A549 (cell line): ENCODE measurements around the gene CACNB1.

ENCODE experiments used
- BHLHE40 ChIP-seq: IDR thresholded peaks from 2 replicates; pipeline ENCODE4 v1.6.1; 2012; ENCODE audit warnings: low read depth, low read length, inconsistent platforms
- CBX2 ChIP-seq: fragments of 200-600 bp; sonication (generic); IDR thresholded peaks from 2 replicates; pipeline ENCODE4 v1.6.1; 2016; ENCODE audit warnings: low read depth, mild to moderate bottlenecking, borderline replicate concordance
- CBX8 ChIP-seq: fragments of 200-600 bp; sonication (generic); IDR thresholded peaks from 2 replicates; pipeline ENCODE4 v1.6.1; 2016
- CEBPB ChIP-seq, 2 experiments: fragments of >200 bp in 1 of 2; sonication (Bioruptor Twin) in 1 of 2; formaldehyde crosslinking in 1 of 2; IDR thresholded peaks; 2 replicates each; pipeline ENCODE4 v1.6.1; 2012 to 2016
- FOXS1 ChIP-seq: fragments of 250-450 bp; sonication (Bioruptor Pico); IDR thresholded peaks from 2 replicates; pipeline ENCODE4 v1.5.0; 2020; ENCODE audit warnings: mild to moderate bottlenecking, moderate library complexity
- HDAC2 ChIP-seq: fragments of 200-600 bp; sonication (generic); IDR thresholded peaks from 2 replicates; pipeline ENCODE4 v1.6.1; 2016
- POLR2A ChIP-seq: IDR thresholded peaks from 2 replicates; pipeline ENCODE4 v1.6.1; 2012; ENCODE audit warnings: mild to moderate bottlenecking, low read length
- RCOR1 ChIP-seq: fragments of 150-350 bp; IDR thresholded peaks from 2 replicates; pipeline ENCODE4 v1.6.1; 2014; ENCODE audit warnings: antibody characterized with exemption, low read length, low read depth
- RFX5 ChIP-seq: fragments of 450-650 bp; IDR thresholded peaks from 2 replicates; pipeline ENCODE4 v1.7.1; 2014; ENCODE audit warnings: antibody characterized with exemption, mild to moderate bottlenecking, moderate library complexity
- ZC3H11A ChIP-seq: fragments of 450-650 bp; IDR thresholded peaks from 2 replicates; pipeline ENCODE4 v1.6.1; 2014; ENCODE audit warnings: antibody characterized with exemption, mild to moderate bottlenecking
- TF ChIP-seq, protein P1 (sequence below): fragments of >200 bp; sonication (Bioruptor Twin); formaldehyde crosslinking; IDR thresholded peaks from 3 replicates; pipeline ENCODE4 v1.5.1; 2016
- TF ChIP-seq, protein P2 (sequence below): fragments of 150-350 bp; IDR thresholded peaks from 2 replicates; pipeline ENCODE4 v1.6.1; 2014; ENCODE audit warnings: low read depth, mild to moderate bottlenecking, low read length
- TF ChIP-seq, protein P3 (sequence below): IDR thresholded peaks from 2 replicates; pipeline ENCODE4 v1.6.1; 2012

DNA sequence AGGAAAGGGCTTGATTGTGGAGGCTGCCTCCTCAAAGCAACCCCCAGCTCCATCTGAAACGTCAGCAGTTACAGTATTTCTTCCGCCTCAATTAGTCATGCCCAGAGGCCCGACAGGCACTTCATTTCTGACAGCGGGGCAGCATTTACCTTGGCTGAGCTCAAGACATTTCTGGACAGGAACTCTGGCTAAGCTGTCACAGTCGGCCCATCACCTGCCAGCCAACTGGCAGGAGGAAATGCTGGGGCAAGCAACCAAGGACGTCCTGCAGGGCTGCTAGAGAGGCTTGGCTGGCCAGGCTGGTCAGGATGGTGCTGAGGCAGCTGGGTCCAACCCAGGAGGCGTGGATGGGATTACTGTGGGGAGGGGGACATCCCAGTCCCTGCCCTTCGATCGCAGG, 73.8 kb downstream of the CACNB1 start:
- TF ChIP-seq ZC3H11A (no peak), CBX8 (no peak), HDAC2 (no peak), POLR2A (no peak), RFX5 (no peak), FOXS1 (CRISPR knock-in tag) (no peak), CBX2 (no peak), RCOR1 (no peak), CEBPB (IDR thresholded peaks at IDR 0.05) (no peak), BHLHE40 (no peak)
- TF ChIP-seq, protein P1, sequence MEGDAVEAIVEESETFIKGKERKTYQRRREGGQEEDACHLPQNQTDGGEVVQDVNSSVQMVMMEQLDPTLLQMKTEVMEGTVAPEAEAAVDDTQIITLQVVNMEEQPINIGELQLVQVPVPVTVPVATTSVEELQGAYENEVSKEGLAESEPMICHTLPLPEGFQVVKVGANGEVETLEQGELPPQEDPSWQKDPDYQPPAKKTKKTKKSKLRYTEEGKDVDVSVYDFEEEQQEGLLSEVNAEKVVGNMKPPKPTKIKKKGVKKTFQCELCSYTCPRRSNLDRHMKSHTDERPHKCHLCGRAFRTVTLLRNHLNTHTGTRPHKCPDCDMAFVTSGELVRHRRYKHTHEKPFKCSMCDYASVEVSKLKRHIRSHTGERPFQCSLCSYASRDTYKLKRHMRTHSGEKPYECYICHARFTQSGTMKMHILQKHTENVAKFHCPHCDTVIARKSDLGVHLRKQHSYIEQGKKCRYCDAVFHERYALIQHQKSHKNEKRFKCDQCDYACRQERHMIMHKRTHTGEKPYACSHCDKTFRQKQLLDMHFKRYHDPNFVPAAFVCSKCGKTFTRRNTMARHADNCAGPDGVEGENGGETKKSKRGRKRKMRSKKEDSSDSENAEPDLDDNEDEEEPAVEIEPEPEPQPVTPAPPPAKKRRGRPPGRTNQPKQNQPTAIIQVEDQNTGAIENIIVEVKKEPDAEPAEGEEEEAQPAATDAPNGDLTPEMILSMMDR: no peak
- TF ChIP-seq, protein P2, sequence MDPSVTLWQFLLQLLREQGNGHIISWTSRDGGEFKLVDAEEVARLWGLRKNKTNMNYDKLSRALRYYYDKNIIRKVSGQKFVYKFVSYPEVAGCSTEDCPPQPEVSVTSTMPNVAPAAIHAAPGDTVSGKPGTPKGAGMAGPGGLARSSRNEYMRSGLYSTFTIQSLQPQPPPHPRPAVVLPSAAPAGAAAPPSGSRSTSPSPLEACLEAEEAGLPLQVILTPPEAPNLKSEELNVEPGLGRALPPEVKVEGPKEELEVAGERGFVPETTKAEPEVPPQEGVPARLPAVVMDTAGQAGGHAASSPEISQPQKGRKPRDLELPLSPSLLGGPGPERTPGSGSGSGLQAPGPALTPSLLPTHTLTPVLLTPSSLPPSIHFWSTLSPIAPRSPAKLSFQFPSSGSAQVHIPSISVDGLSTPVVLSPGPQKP: no peak
- TF ChIP-seq, protein P3, sequence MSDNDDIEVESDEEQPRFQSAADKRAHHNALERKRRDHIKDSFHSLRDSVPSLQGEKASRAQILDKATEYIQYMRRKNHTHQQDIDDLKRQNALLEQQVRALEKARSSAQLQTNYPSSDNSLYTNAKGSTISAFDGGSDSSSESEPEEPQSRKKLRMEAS: no peak
